ENCODE data around the gene ADGRG4.

The ADGRG4 gene

GRCh38 chrX:136450050-136450830, 149.5 kb downstream of the ADGRG4 start:
- no peak overlapping the region for H3K4me3 ChIP-seq
- no peak overlapping the region for H3K27ac ChIP-seq

- Histone ChIP-seq H3K4me3 (no peak overlapping the region), H3K27ac (no peak overlapping the region)
Observed at GRCh38 chrX:136452614-136453013, 151.9 kb downstream of the ADGRG4 start.

GRCh38 chrX:136453114-136453513, 152.4 kb downstream of the ADGRG4 start:
- no peak overlapping the region for H3K27ac ChIP-seq
- H3K4me3 ChIP-seq: no peak overlapping the region

- Histone ChIP-seq H3K27ac (no peak overlapping the region), H3K4me3 (no peak overlapping the region)
Observed at GRCh38 chrX:136453771-136454170, 153.0 kb downstream of the ADGRG4 start.

- H3K4me3 ChIP-seq: no peak overlapping the region
- H3K27ac ChIP-seq: no peak overlapping the region
Observed at GRCh38 chrX:136456133-136456532, 155.4 kb downstream of the ADGRG4 start.

GRCh38 chrX:136457303-136457917, 156.6 kb downstream of the ADGRG4 start:
- Histone ChIP-seq H3K27ac (no peak overlapping the region), H3K4me3 (no peak overlapping the region)

GRCh38 chrX:136464589-136464988, 163.8 kb downstream of the ADGRG4 start:
- no peak overlapping the region for H3K27ac ChIP-seq

More at GRCh38 chrX:136464589-136464988, 163.8 kb downstream of the ADGRG4 start:
- H3K4me3 ChIP-seq: no peak overlapping the region
